HG03565 (cell line): ENCODE measurements around the gene ARPC1A.
"Not testable (repeated sequence)": the region's sequence is repeated elsewhere in the genome, so short reads cannot be mapped to it uniquely, and the experiment has no call there.

Experiments used
- ATAC-seq: cut with Tn5 transposase; IDR thresholded peaks from one replicate; pipeline ENCODE4 v1.9.1; 2021; ENCODE audit warnings: mild to moderate bottlenecking, moderate library complexity; ENCODE audit not compliant: unreplicated experiment

ARPC1A gene

DNA sequence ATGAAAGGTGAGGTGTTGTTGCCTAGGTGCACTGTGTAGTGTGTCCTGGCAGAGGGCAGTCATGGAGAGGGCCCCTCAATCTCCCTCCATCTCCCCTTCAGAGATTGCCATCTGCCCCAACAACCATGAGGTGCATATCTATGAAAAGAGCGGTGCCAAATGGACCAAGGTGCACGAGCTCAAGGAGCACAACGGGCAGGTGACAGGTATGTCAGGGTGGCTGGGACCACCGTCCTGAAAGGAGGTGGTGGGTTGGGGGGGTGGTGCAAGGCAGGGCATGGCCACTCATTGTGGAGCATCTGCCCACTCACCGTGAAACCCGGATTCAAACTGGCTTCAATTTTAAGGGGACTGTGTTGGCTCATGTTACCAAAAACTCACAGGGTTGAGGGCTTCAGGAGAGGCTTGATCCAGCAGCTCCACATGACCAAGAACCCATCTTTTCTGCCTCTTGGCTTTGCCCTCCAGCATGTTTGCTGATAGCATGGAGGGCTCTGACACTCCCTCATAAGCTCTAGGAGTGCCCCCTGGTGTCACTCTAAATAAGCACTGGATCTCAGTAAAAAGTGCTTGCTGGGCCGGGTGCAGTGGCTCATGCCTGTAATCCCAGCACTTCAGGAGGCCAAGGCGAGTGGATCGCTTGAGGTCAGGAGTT lies 61.0 kb downstream of the ARPC1A start:
- no peak for ATAC-seq

DNA sequence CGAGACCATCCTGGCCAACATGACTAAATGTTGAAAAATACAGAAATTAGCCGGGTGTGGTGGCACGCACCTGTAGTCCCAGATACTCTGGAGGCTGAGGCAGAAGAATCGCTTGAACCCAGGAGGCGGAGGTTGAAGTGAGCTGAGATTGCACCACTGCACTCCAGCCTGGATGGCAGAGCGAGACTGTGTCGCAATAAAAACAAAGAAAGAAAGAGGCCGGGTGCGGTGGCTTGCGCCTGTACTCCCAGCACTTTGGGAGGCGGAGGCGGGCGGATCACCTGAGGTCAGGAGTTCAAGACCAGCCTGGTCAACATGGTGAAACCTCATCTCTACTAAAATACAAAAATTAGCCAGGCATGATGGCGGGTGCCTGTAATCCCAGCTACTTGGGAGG lies 61.5 kb downstream of the ARPC1A start:
- ATAC-seq = not testable (repeated sequence)

DNA sequence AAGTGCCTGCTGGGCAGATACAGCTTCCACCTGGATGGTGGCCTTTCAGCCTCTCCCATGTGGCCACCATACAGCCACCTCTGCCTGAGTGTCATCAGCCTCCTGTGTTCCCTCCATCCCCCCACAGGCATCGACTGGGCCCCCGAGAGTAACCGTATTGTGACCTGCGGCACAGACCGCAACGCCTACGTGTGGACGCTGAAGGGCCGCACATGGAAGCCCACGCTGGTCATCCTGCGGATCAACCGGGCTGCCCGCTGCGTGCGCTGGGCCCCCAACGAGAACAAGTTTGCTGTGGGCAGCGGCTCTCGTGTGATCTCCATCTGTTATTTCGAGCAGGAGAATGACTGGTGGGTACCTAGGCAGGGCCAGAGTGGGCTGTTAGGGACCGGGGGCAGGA lies 62.2 kb downstream of the ARPC1A start:
- ATAC-seq = no peak

DNA sequence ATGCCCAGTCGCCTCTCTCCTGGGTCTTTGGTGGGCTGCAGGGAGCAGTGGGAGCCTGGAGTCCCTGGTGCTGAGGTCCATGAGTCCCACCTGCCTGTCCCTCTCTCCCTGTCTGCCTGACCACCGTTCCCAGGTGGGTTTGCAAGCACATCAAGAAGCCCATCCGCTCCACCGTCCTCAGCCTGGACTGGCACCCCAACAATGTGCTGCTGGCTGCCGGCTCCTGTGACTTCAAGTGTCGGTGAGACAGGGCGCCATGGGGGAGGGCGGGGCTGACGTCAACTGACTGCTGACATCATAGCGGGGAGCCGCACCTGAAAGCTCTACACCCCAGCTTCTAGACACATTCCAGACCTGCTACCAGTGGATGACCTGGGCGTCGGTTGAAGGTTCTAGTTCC lies 64.1 kb downstream of the ARPC1A start:
- ATAC-seq = no peak

DNA sequence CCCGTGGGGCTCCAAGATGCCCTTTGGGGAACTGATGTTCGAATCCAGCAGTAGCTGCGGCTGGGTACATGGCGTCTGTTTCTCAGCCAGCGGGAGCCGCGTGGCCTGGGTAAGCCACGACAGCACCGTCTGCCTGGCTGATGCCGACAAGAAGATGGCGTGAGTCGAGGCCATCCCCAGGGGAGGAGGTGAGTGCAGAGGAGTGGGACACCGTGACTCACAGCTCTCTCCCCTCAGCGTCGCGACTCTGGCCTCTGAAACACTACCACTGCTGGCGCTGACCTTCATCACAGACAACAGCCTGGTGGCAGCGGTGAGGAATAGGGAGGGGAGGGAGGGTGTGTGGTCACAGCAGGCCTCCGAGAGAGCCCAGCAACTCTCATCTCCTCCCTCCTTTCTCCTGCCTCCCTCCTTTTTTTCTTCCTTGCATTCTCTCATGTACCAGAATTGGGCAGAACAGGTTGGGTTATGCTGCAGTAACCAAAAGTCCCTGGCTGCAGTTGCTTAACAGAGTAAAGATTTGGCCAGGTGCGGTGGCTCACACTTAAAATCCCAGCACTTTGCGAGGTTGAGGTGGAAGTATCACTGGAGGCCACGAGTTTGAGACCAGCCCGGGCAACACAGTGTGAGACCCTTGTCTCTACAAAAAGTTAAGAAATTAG lies 65.4 kb downstream of the ARPC1A start:
- no peak for ATAC-seq

DNA sequence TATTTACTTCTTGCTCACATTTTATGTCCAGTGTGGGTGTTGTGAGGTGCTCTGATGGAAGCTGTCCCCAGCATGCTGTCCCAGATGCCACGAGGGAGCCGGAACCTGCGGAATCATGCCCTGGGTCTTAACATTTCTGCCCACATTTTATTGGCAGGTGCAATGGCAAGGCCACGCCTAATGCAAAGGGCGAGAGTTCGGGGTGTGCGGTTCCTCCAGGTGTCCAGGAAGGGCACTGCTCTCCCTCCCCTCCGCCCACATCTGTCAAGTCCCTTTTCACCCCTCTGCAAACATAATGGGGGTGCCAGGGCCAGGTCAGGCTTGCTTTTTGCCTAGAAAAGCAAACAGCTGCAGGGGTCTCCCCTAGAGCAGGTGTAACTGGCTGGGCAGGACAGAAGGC lies 66.3 kb downstream of the ARPC1A start:
- ATAC-seq = no peak

DNA sequence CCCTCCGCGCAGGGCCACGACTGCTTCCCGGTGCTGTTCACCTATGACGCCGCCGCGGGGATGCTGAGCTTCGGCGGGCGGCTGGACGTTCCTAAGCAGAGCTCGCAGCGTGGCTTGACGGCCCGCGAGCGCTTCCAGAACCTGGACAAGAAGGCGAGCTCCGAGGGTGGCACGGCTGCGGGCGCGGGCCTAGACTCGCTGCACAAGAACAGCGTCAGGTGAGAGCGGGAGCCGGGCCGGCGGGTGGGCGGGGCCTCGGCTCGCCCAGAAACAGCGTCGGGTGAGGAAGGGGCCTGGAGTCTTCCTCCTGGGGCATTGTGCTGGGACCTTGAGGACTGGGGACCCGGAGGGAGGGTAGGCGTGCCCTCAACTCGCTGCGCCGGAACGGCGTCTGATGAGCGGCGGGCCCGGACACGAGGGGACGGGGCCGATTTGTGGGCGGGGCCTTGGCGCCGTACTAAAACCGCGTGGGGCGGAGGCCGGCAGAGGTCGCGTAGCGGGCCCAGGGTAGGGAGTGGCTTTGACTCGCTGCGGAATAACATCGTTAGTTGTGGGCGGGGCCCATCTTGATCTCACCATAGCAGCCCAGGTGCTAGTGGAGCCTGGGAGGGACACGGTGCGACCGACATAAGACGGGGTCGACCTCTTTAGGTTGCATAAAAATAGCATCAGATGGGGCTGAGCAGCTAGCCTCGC lies 67.1 kb downstream of the ARPC1A start:
- ATAC-seq = peak; percentile 45

DNA sequence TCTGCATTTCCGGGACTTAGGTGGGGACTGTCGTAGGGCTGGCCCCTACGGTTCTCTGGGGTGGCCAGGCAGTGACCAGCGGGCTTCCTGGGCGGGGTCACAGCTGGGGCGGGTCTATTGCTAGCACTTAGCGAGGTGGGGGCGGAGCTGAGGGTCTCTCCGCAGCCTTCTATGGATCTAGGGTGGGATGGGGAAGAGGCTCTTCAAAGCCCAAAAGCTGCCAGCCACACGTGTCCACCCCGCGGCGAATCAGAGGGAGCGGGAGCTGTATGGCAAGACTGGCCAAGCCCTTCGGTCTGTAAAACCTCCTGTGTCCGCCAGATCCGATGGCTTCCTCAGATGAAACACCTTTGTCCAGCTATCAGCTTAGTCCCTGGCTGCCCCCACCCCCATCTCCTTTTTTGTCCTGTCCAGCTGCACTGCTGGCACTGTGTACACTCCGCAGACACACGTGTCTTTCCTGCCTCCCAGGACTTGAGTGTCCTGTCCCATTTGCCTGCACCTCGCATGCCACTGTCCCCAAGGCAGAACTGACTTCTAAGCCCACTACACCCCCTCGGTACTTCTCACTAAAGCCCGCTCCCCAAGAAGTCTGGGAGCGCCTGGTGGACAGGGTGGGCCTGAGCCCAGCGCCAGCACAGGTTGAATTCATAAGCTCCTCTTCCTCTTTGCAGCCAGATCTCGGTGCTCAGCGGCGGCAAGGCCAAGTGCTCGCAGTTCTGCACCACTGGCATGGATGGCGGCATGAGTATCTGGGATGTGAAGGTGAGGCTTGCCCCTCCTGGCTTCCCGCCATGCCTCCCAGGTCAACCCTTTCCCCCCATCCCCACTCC lies 67.9 kb downstream of the ARPC1A start:
- no peak for ATAC-seq

DNA sequence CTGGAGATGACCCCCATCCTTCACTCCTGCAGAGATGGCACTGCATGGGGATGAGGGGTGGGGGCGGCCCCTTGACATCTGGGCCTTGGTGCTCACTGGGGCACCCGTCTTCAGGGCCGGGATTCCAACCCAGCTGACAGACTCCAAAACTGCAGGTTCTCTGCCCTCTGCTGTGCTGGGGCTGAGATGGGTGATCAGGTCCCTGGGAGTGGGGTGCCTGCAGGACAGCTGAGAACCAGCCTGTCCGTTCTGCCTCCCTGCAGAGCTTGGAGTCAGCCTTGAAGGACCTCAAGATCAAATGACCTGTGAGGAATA lies 68.4 kb downstream of the ARPC1A start:
- ATAC-seq = no peak

DNA sequence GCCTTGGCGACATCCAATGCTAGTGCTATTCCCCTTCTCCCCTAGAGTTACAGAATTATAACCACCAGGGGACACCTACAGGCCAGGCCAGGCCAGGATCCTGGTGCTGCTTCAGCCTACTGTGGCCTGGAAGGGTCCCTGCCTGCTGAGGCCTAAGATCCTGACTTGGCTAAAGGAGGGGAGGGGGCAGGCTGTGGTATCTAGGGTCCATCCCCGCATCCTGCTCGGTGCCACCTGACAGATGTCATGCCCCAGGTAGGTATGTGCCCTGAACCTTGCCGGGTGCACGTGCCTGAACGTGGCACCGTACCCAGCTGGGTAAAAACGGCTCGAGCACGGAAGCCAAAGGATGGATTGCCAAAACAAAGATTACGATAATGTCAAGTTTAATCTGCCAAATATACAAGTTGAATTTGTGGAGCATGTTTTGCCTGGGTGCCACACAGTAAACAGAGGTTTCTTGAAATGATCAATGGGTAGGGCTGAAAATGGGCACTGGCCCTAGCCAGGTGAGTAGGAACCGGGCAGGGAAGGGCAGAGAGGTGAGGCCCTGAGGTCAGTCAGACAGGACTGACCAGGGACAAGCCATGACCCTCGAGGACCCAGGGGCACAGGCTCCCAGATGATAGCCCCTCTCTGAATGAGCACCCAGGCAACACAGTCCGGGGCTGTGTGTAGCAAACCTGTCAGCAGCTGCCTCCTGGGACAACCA lies 70.1 kb downstream of the ARPC1A start:
- no peak for ATAC-seq

DNA sequence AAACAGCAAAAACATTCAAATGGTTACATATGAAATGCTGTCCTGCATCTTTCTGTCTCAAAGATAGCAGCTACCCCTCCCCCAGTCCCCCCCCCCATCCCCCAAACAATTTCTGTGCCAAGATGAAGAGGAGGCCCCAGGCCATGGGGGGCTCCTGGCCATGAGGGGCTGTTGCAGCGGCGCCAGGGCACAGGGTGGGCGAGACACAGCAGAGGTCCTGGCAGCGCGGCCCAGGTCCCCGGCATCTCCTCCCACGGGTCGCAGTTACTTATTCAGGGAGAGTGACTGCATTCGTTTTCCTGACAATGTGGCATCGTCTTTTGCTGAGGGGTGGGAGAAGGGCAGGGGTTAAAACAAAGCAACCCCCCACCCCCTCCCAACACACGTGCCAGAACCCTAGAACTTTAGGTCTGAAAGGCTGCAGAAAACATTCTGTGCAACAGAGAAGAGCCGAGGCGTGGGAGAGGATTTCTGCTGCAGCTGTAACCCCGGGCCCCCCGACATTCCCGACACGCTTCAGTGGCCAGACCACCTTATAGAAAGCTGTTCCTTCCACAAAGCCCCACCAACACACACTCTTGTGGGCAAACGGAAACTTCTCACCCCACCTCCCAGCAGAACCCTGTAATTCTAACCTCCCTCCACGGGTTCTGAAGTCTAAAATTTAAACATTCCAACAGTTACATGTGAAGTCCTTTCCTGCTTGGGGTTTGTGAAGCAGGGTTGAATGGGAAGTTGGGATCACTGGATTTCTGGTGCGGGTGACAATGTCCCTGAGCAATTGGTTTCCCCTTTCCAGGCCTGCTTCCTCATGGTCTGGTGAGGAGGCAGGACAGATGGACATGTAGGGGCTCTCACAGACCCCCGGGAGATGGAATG lies 71.0 kb downstream of the ARPC1A start:
- ATAC-seq = no peak

DNA sequence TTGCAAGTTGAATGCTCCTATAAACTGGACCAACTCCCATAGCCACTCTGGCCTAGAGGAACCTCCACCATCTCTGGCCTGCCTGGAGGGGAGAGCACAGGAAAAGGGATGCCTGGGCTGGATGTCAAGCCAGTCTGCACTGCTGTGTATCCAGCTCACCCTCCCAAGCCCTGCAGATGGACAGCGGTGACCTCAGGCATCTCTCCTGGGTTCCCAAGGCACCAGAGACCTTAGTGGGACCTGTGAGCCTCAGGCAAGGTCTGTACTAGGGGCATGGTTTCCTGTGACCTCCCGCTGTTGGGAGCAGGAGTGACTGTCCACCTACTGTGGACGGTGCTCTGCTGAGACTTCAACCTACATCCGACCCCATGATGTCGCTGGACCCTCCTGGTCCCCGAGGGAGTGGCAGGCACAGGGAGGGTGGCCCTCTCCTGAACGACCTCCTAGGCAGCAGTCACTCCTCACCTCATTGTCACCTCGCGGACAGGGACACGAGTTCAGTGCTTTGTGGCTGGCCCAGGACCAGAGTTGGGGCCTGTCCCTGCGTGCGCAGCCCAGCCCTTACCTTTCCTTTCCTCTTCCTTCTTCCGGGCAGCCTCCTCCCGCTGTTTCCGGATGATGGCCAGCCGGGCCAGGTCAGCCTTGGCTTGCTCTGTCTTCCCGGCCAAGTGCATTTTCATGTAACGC lies 71.7 kb downstream of the ARPC1A start:
- no peak for ATAC-seq

DNA sequence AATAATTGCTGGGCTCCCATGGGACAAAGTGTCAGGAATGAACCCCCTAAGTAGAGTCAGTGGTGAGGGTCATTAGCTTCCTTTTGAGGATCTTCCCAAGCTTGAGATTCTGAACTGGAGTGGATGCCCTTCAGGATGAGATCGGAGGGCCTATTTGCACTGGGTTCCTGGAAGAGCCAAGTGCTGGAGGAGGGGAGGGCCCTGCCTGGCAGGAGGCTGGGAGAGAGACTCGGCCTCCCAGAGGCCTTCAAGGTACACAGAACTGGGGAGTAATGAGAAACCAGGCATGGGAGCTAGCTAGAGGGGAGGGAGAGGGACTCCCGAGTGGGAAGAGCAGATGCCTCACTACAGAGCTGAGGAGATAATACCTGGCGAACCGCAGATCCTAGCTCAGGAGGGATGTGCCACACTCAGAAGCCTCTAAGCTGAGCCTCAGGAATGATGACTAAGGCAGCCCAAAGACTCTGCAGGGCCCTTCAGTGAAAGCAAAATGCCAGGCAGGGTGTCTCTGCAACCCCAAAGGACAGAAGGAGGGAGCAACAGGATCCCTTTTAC lies 73.3 kb downstream of the ARPC1A start:
- ATAC-seq = no peak

DNA sequence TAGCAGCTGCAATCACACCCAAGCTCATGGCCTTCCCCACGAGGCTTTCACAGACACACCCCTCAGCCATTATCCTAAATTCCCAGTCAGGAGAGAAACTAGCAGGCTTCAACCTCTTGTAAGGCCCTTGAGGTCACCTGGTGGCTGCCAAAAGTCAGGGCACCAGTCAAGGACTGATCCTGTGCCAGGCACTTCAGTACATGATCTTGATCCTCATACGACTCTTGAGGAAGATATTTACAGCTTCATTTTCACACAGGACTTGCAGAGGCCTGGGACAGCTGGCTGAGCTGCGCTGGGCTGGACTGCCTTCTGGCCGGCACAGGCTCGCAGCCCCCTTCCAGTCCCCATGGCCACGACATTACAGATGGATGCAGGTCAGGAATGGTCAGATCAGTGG lies 73.9 kb downstream of the ARPC1A start:
- ATAC-seq = no peak

DNA sequence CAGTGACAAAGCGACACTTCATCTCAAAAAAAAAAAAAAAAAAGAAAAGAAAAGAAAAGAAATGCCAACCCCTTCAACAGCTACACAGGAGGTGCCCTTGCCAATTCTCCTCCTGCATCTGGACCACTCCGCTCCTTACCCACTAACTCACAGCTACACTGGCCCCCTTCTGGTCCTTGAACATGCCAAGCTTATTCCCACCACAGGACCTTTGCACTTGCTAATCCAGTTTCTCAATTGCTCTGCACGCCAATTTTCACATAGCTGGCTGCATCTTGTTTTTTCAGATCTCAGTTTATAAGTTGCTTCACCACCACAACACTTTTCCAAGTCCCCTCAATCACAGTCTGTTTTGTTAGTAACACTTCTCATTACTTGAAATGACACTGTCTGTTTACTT lies 77.2 kb downstream of the ARPC1A start:
- no peak for ATAC-seq

DNA sequence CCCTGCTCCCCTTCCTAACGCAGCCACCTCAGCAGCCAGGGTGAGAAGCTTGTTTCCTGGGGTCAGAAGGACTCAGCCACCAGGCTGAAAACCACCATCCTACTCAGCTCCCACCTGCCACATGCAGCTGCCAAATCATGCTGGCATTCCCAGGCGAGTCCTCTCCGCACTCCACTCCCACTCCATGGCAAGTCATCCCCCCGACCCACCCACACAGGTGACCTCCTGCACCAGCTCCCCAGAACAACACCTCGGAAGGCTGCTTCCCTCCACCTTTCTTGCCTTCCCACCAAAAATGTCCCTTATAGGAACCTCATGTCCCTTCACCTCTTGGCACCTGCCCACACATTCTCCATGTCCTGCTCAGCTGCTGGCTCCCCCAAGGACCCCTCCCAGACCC lies 78.1 kb downstream of the ARPC1A start:
- no peak for ATAC-seq

DNA sequence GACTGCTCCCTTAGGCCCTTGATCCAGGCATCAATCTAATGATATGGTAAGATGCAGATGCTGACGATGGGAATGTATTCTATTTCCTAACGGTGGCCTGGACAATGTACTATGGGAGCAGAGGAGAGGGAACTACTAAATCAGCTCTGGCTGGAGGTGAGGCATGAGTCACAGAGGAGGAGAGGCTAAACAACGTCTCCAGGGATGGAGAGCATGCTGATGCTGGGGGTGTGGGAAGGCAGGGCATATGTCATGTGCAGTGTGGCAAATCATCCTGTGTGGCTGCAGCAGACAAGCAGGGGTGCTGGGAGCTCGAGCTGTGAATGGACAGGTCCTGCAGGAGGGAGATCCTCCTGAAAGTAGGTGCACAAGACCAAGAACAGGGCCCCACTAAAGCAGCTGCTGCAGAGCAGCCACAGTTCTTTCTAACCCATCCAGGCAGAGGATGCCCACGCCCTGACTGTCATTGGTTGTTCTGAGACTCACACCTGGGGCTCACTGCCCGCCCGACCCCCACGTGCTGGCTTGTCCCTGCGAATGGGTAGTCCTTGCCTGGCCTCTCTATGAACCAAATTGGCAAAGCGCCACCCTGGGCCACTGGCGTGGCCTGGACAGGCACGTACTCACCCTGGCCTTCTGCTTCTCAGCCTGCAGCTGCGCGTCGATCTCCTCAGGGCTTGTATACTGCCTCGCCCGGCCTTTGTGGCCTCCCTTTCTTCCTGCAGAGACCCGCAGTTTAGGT lies 78.7 kb downstream of the ARPC1A start:
- ATAC-seq = no peak

DNA sequence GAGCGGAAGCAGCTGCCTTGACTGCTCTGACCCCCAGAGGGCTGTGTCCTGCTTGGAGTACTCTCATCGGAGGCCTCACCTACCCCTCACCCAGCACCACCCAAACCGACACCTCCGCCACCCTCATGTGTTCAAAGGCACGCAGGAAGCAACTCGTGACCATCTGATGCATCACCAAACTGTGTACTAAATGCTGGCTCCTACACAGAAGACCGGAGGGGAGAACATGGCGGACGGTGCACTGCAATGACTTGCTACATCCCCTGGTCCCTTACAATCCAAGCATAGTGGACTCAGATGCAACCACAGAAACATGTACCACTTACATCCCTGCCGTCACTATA lies 79.3 kb downstream of the ARPC1A start:
- no peak for ATAC-seq

DNA sequence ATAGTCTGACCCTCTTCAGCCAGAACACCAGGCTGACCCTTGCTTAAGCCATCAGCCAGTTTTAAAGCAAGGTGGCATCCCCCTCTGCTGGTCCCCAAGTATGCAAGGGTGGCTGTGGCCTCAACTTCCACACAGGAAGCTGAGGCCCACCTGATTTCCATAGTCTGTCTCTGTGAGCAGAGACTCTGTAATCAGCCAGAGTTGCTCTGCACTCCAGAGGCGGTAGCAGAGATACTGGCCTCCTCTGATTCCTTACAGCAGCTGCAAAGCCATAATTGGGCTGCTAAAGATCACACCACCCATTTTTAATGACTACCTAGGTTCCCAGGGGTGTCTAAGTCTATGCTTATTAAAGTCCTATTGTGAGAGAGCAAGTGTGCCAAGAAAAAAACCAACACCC lies 80.9 kb downstream of the ARPC1A start:
- ATAC-seq = no peak
